Endothelial cell of umbilical vein (primary cell): ENCODE measurements around the gene TKTL1. TPM values are rescaled to one million over a fixed set of nuclear protein-coding genes. Genes with fewer than 3 reads are reported as not detected.
"Not testable (repeated sequence)": the region's sequence is repeated elsewhere in the genome, so short reads cannot be mapped to it uniquely, and the experiment has no call there.

Source experiments
- Bru-seq: library from RNA; stranded (reverse); fragments of 400-500 nt; gene quantifications from one replicate; lab custom pipeline; 2021; lab: Mats Ljungman, UMichigan
- BruChase-seq, 2 experiments: library from RNA; stranded (reverse); fragments of 400-500 nt; gene quantifications; one replicate each; lab custom pipeline; 2021; lab: Mats Ljungman, UMichigan
- BruUV-seq: library from RNA; stranded (reverse); fragments of 400-500 nt; replicated peaks from 2 replicates; lab custom pipeline; 2021; lab: Mats Ljungman, UMichigan
- CTCF ChIA-PET: fragments of 300-600, 350-600 bp; sonication (Branson Sonifier 250); formaldehyde crosslinking; loops from one replicate; lab custom pipeline; 2021; ENCODE audit warnings: antibody characterized with exemption, inconsistent platforms; lab: Charles Lee
- POLR2A ChIA-PET: fragments of 300-600, 350-600 bp; sonication (Branson Sonifier 250); formaldehyde crosslinking; loops from one replicate; lab custom pipeline; 2021; ENCODE audit warnings: antibody characterized with exemption, inconsistent platforms; lab: Charles Lee
- DNase-seq: peaks from one replicate; pipeline ENCODE4 v3.0.0-alpha.2; 2011; ENCODE audit warnings: low read depth, low spot score
- FAIRE-seq: peaks from 2 replicates; lab custom pipeline; 2011; peaks lifted over from hg19 to GRCh38; lab: Jason Lieb, UNC
- H2AFZ ChIP-seq: 2 replicates; pipeline ENCODE4 v1.6.0; 2012; ENCODE audit warnings: low read depth, low read length, control low read depth, inconsistent platforms
- H3K27ac ChIP-seq: 2 replicates; pipeline ENCODE4 v1.5.1; 2011; ENCODE audit warnings: low read depth, mild to moderate bottlenecking, control low read depth, low read length, moderate library complexity; ENCODE audit not compliant: insufficient read depth
- H3K27me3 ChIP-seq, 2 experiments: 2 replicates each; pipeline versions ENCODE4 v1.6.0 to v1.6.1; 2011; ENCODE audit warnings: low read length in 2 of 2, mixed read lengths in 1 of 2; ENCODE audit not compliant: control insufficient read depth in 2 of 2, insufficient read depth in 2 of 2
- H3K36me3 ChIP-seq, 2 experiments: 2 replicates in 1 of 2; 3 replicates in 1 of 2; pipeline ENCODE4 v1.5.1; 2011; ENCODE audit warnings: low read length in 2 of 2, mild to moderate bottlenecking in 1 of 2, moderate library complexity in 1 of 2; ENCODE audit not compliant: control insufficient read depth in 2 of 2, insufficient read depth in 2 of 2; ENCODE audit errors: extremely low read depth in 1 of 2
- H3K4me1 ChIP-seq: 3 replicates; pipeline ENCODE4 v1.5.1; 2011; ENCODE audit warnings: mild to moderate bottlenecking, low read length; ENCODE audit not compliant: control insufficient read depth, insufficient read depth; ENCODE audit errors: extremely low read depth
- H3K4me2 ChIP-seq: 2 replicates; pipeline ENCODE4 v1.6.1; 2011; ENCODE audit warnings: low read length, control low read depth, mixed read lengths; ENCODE audit not compliant: insufficient read depth
- H3K4me3 ChIP-seq, 3 experiments: fragments of 200-600 bp in 1 of 3; sonication (generic), shearing (Covaris generic) in 1 of 3; replicated peaks in 1 of 3; 2 replicates each; pipeline ENCODE4 v1.5.1; 2011 to 2016; ENCODE audit warnings: control low read depth in 3 of 3, low read length in 3 of 3, mild to moderate bottlenecking in 2 of 3, inconsistent platforms in 1 of 3, low read depth in 1 of 3, moderate library complexity in 1 of 3; ENCODE audit not compliant: insufficient read depth in 1 of 3
- H3K79me2 ChIP-seq: 2 replicates; pipeline ENCODE4 v1.6.0; 2012; ENCODE audit warnings: low read length, inconsistent platforms; ENCODE audit not compliant: control insufficient read depth, insufficient read depth
- H3K9ac ChIP-seq: replicated peaks from 2 replicates; pipeline ENCODE3; 2011; ENCODE audit warnings: low read length, control low read depth; ENCODE audit not compliant: insufficient read depth; ENCODE audit errors: extremely low read depth
- H3K9me1 ChIP-seq: replicated peaks from 3 replicates; pipeline ENCODE4 v1.6.0; 2011; ENCODE audit warnings: mild to moderate bottlenecking, low read length; ENCODE audit not compliant: control insufficient read depth, insufficient read depth; ENCODE audit errors: extremely low read depth
- H3K9me3 ChIP-seq: replicated peaks from 2 replicates; pipeline ENCODE4 v1.5.1; 2012; ENCODE audit warnings: low read length, inconsistent platforms; ENCODE audit not compliant: control insufficient read depth, insufficient read depth
- H4K20me1 ChIP-seq: replicated peaks from 2 replicates; pipeline ENCODE3; 2011; ENCODE audit warnings: mild to moderate bottlenecking, low read length; ENCODE audit not compliant: control insufficient read depth, insufficient read depth; ENCODE audit errors: extremely low read depth
- CTCF ChIP-seq, 2 donors: IDR thresholded peaks; 1 replicate in 1 of 2; 2 replicates in 1 of 2; pipeline ENCODE4 v1.5.1; 2011; ENCODE audit warnings: low read length in 2 of 2, mild to moderate bottlenecking in 2 of 2, moderate library complexity in 2 of 2, control low read depth in 1 of 2, inconsistent platforms in 1 of 2, low read depth in 1 of 2; ENCODE audit not compliant: insufficient read depth in 1 of 2; ENCODE audit errors: extremely low read depth in 1 of 2
- EZH2 ChIP-seq: IDR thresholded peaks from 2 replicates; pipeline ENCODE4 v1.6.1; 2012; ENCODE audit warnings: borderline replicate concordance, low read depth, mild to moderate bottlenecking, moderate library complexity, low read length, inconsistent platforms; ENCODE audit not compliant: severe bottlenecking
- FOS ChIP-seq: IDR thresholded peaks from 2 replicates; pipeline ENCODE4 v1.6.1; 2011; ENCODE audit warnings: mild to moderate bottlenecking, low read length, moderate library complexity, borderline replicate concordance; ENCODE audit not compliant: insufficient read depth
- GATA2 ChIP-seq: IDR thresholded peaks from 2 replicates; pipeline ENCODE4 v1.7.0; 2011; ENCODE audit warnings: low read depth, mild to moderate bottlenecking, moderate library complexity, mixed read lengths, low read length; ENCODE audit not compliant: insufficient read length, insufficient read depth
- JUN ChIP-seq: IDR thresholded peaks from 2 replicates; pipeline ENCODE4 v1.6.1; 2011; ENCODE audit warnings: borderline replicate concordance, low read depth; ENCODE audit not compliant: insufficient read length, insufficient read depth
- MAX ChIP-seq: IDR thresholded peaks from 2 replicates; pipeline ENCODE4 v1.6.1; 2011; ENCODE audit not compliant: insufficient read depth, insufficient read length
- MYC ChIP-seq: IDR thresholded peaks from one replicate; pipeline ENCODE4 v1.6.1; 2011; ENCODE audit warnings: mild to moderate bottlenecking, low read depth, low read length
- POLR2A ChIP-seq: IDR thresholded peaks from 2 replicates; pipeline ENCODE4 v1.6.1; 2012; ENCODE audit warnings: low read depth, mild to moderate bottlenecking, control low read depth, low read length
- POLR2AphosphoS5 ChIP-seq: IDR thresholded peaks from 2 replicates; pipeline ENCODE4 v1.6.1; 2012; ENCODE audit warnings: low read depth, mild to moderate bottlenecking, control low read depth, low read length, moderate library complexity; ENCODE audit not compliant: insufficient read depth
- dilution Hi-C: fragments of 300-500 bp; cut with MboI; formaldehyde crosslinking; loops from one replicate; pipeline ENCODE4 v1.15.0; 2019; ENCODE audit warnings: low sequenced_read_pairs; ENCODE audit not compliant: extremely low pct_ligation_motif_present
- intact Hi-C: fragments of 100-400 bp; cut with micrococcal nuclease; formaldehyde crosslinking; loops from one replicate; pipeline ENCODE4 v1.10.0; 2022
- long read RNA-seq: library from polyadenylated mRNA; stranded (forward); transcript quantifications from one replicate; pipeline ENCODE4 v2.0.0, GENCODE V29; 2021
- polyA minus RNA-seq, 3 experiments: library from RNA; depleted of rRNA, polyadenylated mRNA; stranded (reverse); fragments of >200 nt; gene quantifications; 1 replicate in 1 of 3; 2 replicates in 2 of 3; pipeline ENCODE4 v1.2.3, GENCODE V29; 2011
- polyA plus RNA-seq, 4 experiments: library from polyadenylated mRNA; depleted of rRNA in 3 of 4; stranded (reverse) in 3 of 4; unstranded in 1 of 4; fragments of >200 nt; gene quantifications; 2 replicates each; pipeline versions ENCODE4 v1.2.1 to v1.2.3, GENCODE V29; 2011 to 2012; ENCODE audit warnings: missing spikeins in 1 of 4
- total RNA-seq: library from RNA; stranded (reverse); gene quantifications from 2 replicates; pipeline ENCODE4 v1.2.3, GENCODE V29; 2021

TKTL1 gene, protein sequence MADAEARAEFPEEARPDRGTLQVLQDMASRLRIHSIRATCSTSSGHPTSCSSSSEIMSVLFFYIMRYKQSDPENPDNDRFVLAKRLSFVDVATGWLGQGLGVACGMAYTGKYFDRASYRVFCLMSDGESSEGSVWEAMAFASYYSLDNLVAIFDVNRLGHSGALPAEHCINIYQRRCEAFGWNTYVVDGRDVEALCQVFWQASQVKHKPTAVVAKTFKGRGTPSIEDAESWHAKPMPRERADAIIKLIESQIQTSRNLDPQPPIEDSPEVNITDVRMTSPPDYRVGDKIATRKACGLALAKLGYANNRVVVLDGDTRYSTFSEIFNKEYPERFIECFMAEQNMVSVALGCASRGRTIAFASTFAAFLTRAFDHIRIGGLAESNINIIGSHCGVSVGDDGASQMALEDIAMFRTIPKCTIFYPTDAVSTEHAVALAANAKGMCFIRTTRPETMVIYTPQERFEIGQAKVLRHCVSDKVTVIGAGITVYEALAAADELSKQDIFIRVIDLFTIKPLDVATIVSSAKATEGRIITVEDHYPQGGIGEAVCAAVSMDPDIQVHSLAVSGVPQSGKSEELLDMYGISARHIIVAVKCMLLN
- total RNA-seq (not detected in 2 replicates), polyA plus RNA-seq (0.03 TPM in 1 of 2 replicates, not detected in the other), polyA minus RNA-seq (not detected in 2 replicates), Bru-seq, nascent RNA (not detected), BruChase-seq, experiment 1, labeled RNA remaining after a 6-hour chase (percentile 3 among the genes with signal in this experiment), BruChase-seq, experiment 2, labeled RNA remaining after a 2-hour chase (not detected)
- polyA plus RNA-seq (2011; cell fraction: cytosol; rRNA removed): not detected in 2 replicates
- polyA plus RNA-seq (2011; cell fraction: nucleus; rRNA removed): not detected in 2 replicates
- 0.07 TPM in 1 of 2 replicates, not detected in the other for polyA plus RNA-seq (2012)
- polyA minus RNA-seq (2011; cell fraction: cytosol; rRNA and poly(A)+ RNA removed): not detected
- not detected in 2 replicates for polyA minus RNA-seq (2011; cell fraction: nucleus; rRNA and poly(A)+ RNA removed)
- long read RNA-seq: 0 reads

GRCh38 chrX:154295664-154296310 lies at the start of gene TKTL1:
Gene TKTL1, plus strand, starts transcription at chrX:154295795. Its CDS starts 65 bp downstream, at chrX:154295860.
- Histone ChIP-seq H3K9ac (no peak within 1 kb of the TSS), H3K79me2 (no peaks in the 10 kb centered on the region), H4K20me1 (no peaks in the 10 kb centered on the region), H3K27ac (no peak within 1 kb of the TSS), H3K9me3 (no peaks in the 10 kb centered on the region), H3K4me2 (no peak within 1 kb of the TSS), H3K4me1 (no peaks in the 10 kb centered on the region), H2AFZ (no peak within 1 kb of the TSS), H3K4me3 (no peak within 1 kb of the TSS), H3K27me3 (no peaks in the 10 kb centered on the region), H3K9me1 (no peaks in the 10 kb centered on the region), H3K36me3 (no peaks in the 10 kb centered on the region)
- DNase-seq (no peak), FAIRE-seq (no peak)
- dilution Hi-C loops (no loop called here), intact Hi-C loops (no loop called here)
- ChIA-PET CTCF (no interaction called here), POLR2A (no interaction called here)
- BruUV-seq: no TSS peak
- TF ChIP-seq GATA2 (no peak), FOS (no peak), JUN (no peak), MYC (no peak), MAX (no peak), POLR2A (no peak), CTCF (IDR thresholded peaks at IDR 0.05; ENCODE audit: extremely low read depth in 1 of 2, insufficient read depth in 1 of 2, low read depth in 1 of 2, low read length in 2 of 2) (no peak), EZH2 (no peak), POLR2AphosphoS5 (no peak)

DNA sequence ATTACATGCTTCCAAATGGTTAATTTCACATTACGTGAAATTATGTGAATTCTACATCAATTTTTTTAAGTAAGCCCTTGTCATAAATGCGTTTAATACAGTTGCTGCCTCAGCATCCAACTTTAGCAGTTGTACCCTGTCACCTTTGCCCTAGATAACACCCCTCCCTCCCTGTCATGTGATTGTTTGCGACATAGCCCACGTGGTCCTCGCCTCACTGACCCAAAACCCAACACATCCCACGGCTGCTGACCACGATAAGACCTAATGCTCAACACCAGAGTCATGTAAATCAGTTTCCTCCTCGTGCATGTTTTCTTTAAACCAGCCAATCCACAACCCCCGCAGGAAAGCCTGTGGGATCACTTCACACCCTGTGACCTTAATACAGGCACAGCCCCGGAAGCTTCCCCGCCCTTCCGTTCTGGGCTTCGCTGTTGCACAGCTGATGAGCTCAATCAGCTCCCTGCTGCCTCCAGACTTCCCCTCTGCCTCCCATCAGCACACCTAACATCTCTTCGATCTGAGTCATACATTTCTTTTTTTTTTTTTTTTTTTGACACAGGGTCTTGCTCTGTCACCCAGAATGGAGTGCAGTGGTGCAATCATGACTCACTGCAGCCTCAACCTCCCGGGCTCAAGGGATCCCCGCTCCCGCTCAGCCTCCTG lies 48.1 kb upstream of the TKTL1 start:
- POLR2A ChIA-PET, H3K9ac ChIP-seq, H3K27ac ChIP-seq, BruUV-seq, H3K27me3 ChIP-seq, CTCF ChIA-PET, H3K79me2 ChIP-seq, FAIRE-seq, H3K9me1 ChIP-seq, H2AFZ ChIP-seq, H4K20me1 ChIP-seq, intact Hi-C loops, dilution Hi-C loops, DNase-seq, H3K36me3 ChIP-seq, H3K4me2 ChIP-seq, H3K4me3 ChIP-seq, H3K9me3 ChIP-seq, H3K4me1 ChIP-seq: not testable (repeated sequence)
